Osteoblast (primary cell): ENCODE data around the gene PIBF1. TPM values are rescaled to one million over a fixed set of nuclear protein-coding genes. Genes with fewer than 3 reads are reported as not detected.

ENCODE experiments used
- DNase-seq: peaks from one replicate; pipeline ENCODE4 v3.0.0; 2011; ENCODE audit warnings: low spot score, mixed read lengths; ENCODE audit not compliant: insufficient read length; ENCODE audit errors: missing footprints
- H2AFZ ChIP-seq: 2 replicates; pipeline ENCODE4 v1.6.0; 2011; ENCODE audit warnings: mild to moderate bottlenecking, low read length
- H3K27ac ChIP-seq: 2 replicates; pipeline ENCODE4 v1.5.1; 2011; ENCODE audit warnings: mild to moderate bottlenecking, low read depth, low read length, moderate library complexity
- H3K27me3 ChIP-seq: 2 replicates; pipeline ENCODE4 v1.6.0; 2012; ENCODE audit warnings: mild to moderate bottlenecking, control low read depth, inconsistent platforms, low read length, moderate library complexity; ENCODE audit not compliant: insufficient read depth
- H3K36me3 ChIP-seq: 2 replicates; pipeline ENCODE4 v1.5.1; 2011; ENCODE audit warnings: mild to moderate bottlenecking, low read length, control low read depth, moderate library complexity; ENCODE audit not compliant: insufficient read depth
- H3K4me1 ChIP-seq: 2 replicates; pipeline ENCODE4 v1.5.1; 2011; ENCODE audit warnings: mild to moderate bottlenecking, low read length, control low read depth, moderate library complexity; ENCODE audit not compliant: insufficient read depth
- H3K4me2 ChIP-seq: 2 replicates; pipeline ENCODE4 v1.6.0; 2011; ENCODE audit warnings: mild to moderate bottlenecking, low read length; ENCODE audit not compliant: insufficient read depth
- H3K4me3 ChIP-seq: fragments of 200-600 bp; sonication (generic); 3 replicates; pipeline ENCODE4 v1.5.1; 2012; ENCODE audit warnings: mild to moderate bottlenecking, low read length, inconsistent platforms; ENCODE audit not compliant: insufficient read depth
- H3K79me2 ChIP-seq: 2 replicates; pipeline ENCODE4 v1.6.0; 2012; ENCODE audit warnings: mild to moderate bottlenecking, low read length, control low read depth, inconsistent platforms; ENCODE audit not compliant: insufficient read depth
- H3K9me3 ChIP-seq: 2 replicates; pipeline ENCODE4 v1.5.1; 2011; ENCODE audit warnings: low read depth, low read length, control low read depth
- H4K20me1 ChIP-seq: 2 replicates; pipeline ENCODE4 v1.6.0; 2012; ENCODE audit warnings: mild to moderate bottlenecking, low read length, control low read depth; ENCODE audit not compliant: insufficient read depth
- CTCF ChIP-seq: IDR thresholded peaks from 2 replicates; pipeline ENCODE4 v1.5.1; 2011; ENCODE audit warnings: mild to moderate bottlenecking, low read depth, low read length, moderate library complexity; ENCODE audit errors: extremely low read depth
- total RNA-seq: library from RNA; depleted of rRNA; stranded (reverse); fragments of >200 nt; gene quantifications from 2 replicates; pipeline ENCODE4 v1.2.3, GENCODE V29; 2012

Gene PIBF1
- total RNA-seq, 1 donor: 19.9 TPM

- Histone ChIP-seq H4K20me1 (no peaks in the 10 kb centered on the region), H3K4me3 (no peak overlapping the region)
- TF ChIP-seq CTCF: no peak
These were observed 71.1 kb downstream of the PIBF1 start for GRCh38 chr13:72853000-72853399.

GRCh38 chr13:72864142-72865011, 82.4 kb downstream of the PIBF1 start:
- H3K4me1 ChIP-seq: peaks cover 17% of the 10 kb centered on the region
- DNase-seq: peak; percentile 43
- peak overlapping the region; percentile 68 for H3K4me2 ChIP-seq
- H3K9me3 ChIP-seq: no peaks in the 10 kb centered on the region
- H3K4me3 ChIP-seq: peak overlapping the region; percentile 10
- H3K27me3 ChIP-seq: no peaks in the 10 kb centered on the region
- H3K36me3 ChIP-seq: peaks cover 5% of the 10 kb centered on the region
- H3K27ac ChIP-seq: peak overlapping the region; percentile 64
- H2AFZ ChIP-seq: no peak overlapping the region
- no peaks in the 10 kb centered on the region for H4K20me1 ChIP-seq
- H3K79me2 ChIP-seq: no peaks in the 10 kb centered on the region
- no peak for TF ChIP-seq CTCF

More at GRCh38 chr13:72853000-72853399, 71.1 kb downstream of the PIBF1 start:
- no peak overlapping the region for H3K4me2 ChIP-seq
- H3K4me1 ChIP-seq: no peaks in the 10 kb centered on the region
- no peaks in the 10 kb centered on the region for H3K79me2 ChIP-seq
- H3K27me3 ChIP-seq: no peaks in the 10 kb centered on the region
- no peak overlapping the region for H3K27ac ChIP-seq
- no peak for DNase-seq
- peaks cover 4% of the 10 kb centered on the region for H3K36me3 ChIP-seq
- H2AFZ ChIP-seq: no peak overlapping the region
- H3K9me3 ChIP-seq: no peaks in the 10 kb centered on the region

- H3K4me3 ChIP-seq: no peak overlapping the region
- no peaks in the 10 kb centered on the region for H4K20me1 ChIP-seq
- peaks cover 17% of the 10 kb centered on the region for H3K4me1 ChIP-seq
- H3K4me2 ChIP-seq: no peak overlapping the region
- TF ChIP-seq CTCF: no peak
- H2AFZ ChIP-seq: no peak overlapping the region
- H3K27ac ChIP-seq: no peak overlapping the region
- H3K27me3 ChIP-seq: no peaks in the 10 kb centered on the region
- peaks cover 5% of the 10 kb centered on the region for H3K36me3 ChIP-seq
- no peaks in the 10 kb centered on the region for H3K79me2 ChIP-seq
- no peak for DNase-seq
- no peaks in the 10 kb centered on the region for H3K9me3 ChIP-seq
These were observed 86.3 kb downstream of the PIBF1 start for GRCh38 chr13:72868229-72868628.

- H4K20me1 ChIP-seq: no peaks in the 10 kb centered on the region
These were observed 93.3 kb downstream of the PIBF1 start for GRCh38 chr13:72875233-72875632.

More at GRCh38 chr13:72875233-72875632, 93.3 kb downstream of the PIBF1 start:
- no peaks in the 10 kb centered on the region for H3K36me3 ChIP-seq
- no peaks in the 10 kb centered on the region for H3K9me3 ChIP-seq
- H3K27ac ChIP-seq: no peak overlapping the region
- H2AFZ ChIP-seq: no peak overlapping the region
- no peak for DNase-seq
- H3K4me2 ChIP-seq: no peak overlapping the region
- no peak overlapping the region for H3K4me3 ChIP-seq
- H3K79me2 ChIP-seq: no peaks in the 10 kb centered on the region
- no peak for TF ChIP-seq CTCF
- no peaks in the 10 kb centered on the region for H3K4me1 ChIP-seq
- no peaks in the 10 kb centered on the region for H3K27me3 ChIP-seq
